GM12878 (cell line): ENCODE results near the gene GPBP1. TPM values are rescaled to one million over a fixed set of nuclear protein-coding genes. Genes with fewer than 3 reads are reported as not detected.
"Not testable (repeated sequence)": the region's sequence is repeated elsewhere in the genome, so short reads cannot be mapped to it uniquely, and the experiment has no call there.

Experiments used
- ATAC-seq: fragments of 200-7000 bp; cut with Tn5 transposase; 3 replicates; pipeline ENCODE4 v1.9.1; 2020; ENCODE audit warnings: mild to moderate bottlenecking, moderate library complexity
- BruUV-seq: library from RNA; stranded (reverse); fragments of 400-500 nt; replicated peaks from 2 replicates; lab custom pipeline; 2021; lab: Mats Ljungman, UMichigan
- CTCF ChIA-PET: fragments of 300-600 bp; sonication (Branson Sonifier 250); formaldehyde crosslinking; extraction: SDS; loops from one replicate; lab custom pipeline; 2021; ENCODE audit warnings: inconsistent platforms; lab: Yijun Ruan, JAX
- POLR2A ChIA-PET: fragments of 350-600 bp; formaldehyde crosslinking; extraction: SDS; loops from one replicate; lab custom pipeline; 2021; ENCODE audit warnings: inconsistent platforms; lab: Charles Lee
- RAD21 ChIA-PET: fragments of 300-600 bp; sonication (Branson Sonifier 250); formaldehyde crosslinking; loops from one replicate; lab custom pipeline; 2023; ENCODE audit warnings: antibody characterized with exemption; ENCODE audit not compliant: unreplicated experiment; lab: Charles Lee
- SMC1A ChIA-PET: fragments of 300-600 bp; sonication (Branson Sonifier 250); formaldehyde crosslinking; loops from one replicate; lab custom pipeline; 2023; ENCODE audit not compliant: unreplicated experiment, uncharacterized antibody; lab: Charles Lee
- DNase-seq: peaks from one replicate; pipeline ENCODE4 v3.0.0-alpha.2; 2011; ENCODE audit warnings: low read depth, low spot score
- FAIRE-seq: peaks from 3 replicates; lab custom pipeline; 2011; peaks lifted over from hg19 to GRCh38; lab: Jason Lieb, UNC
- H2AFZ ChIP-seq: 2 replicates; pipeline ENCODE4 v1.6.0; 2011; ENCODE audit warnings: low read depth, low read length, control low read depth; ENCODE audit not compliant: control insufficient read depth
- H3K27ac ChIP-seq: 2 replicates; pipeline ENCODE4 v1.5.1; 2011; ENCODE audit warnings: control low read depth; ENCODE audit not compliant: control insufficient read depth, insufficient read depth
- H3K27me3 ChIP-seq, 2 experiments: replicated peaks in 1 of 2; 2 replicates each; pipeline versions ENCODE4 v1.6.0 to v1.6.1; 2011; ENCODE audit warnings: low read length in 1 of 2; ENCODE audit not compliant: control insufficient read depth in 2 of 2, insufficient read depth in 2 of 2
- H3K36me3 ChIP-seq, 2 experiments: 2 replicates each; pipeline ENCODE4 v1.5.1; 2011; ENCODE audit warnings: low read length in 1 of 2; ENCODE audit not compliant: control insufficient read depth in 2 of 2, insufficient read depth in 2 of 2
- H3K4me1 ChIP-seq: 2 replicates; pipeline ENCODE4 v1.6.1; 2011; ENCODE audit warnings: mild to moderate bottlenecking, low read length, moderate library complexity, mixed read lengths; ENCODE audit not compliant: control insufficient read depth, insufficient read depth
- H3K4me2 ChIP-seq: 2 replicates; pipeline ENCODE4 v1.6.0; 2011; ENCODE audit warnings: control low read depth; ENCODE audit not compliant: control insufficient read depth, insufficient read depth
- H3K4me3 ChIP-seq: fragments of 200-600 bp; sonication (generic); 2 replicates; pipeline ENCODE4 v1.5.1; 2016
- H3K79me2 ChIP-seq: 2 replicates; pipeline ENCODE4 v1.6.0; 2011; ENCODE audit warnings: low read length; ENCODE audit not compliant: control insufficient read depth, insufficient read depth
- H3K9ac ChIP-seq: 2 replicates; pipeline ENCODE4 v1.8.0; 2011; ENCODE audit warnings: low read length, control low read depth, mixed read lengths; ENCODE audit not compliant: control insufficient read depth, insufficient read depth
- H3K9me3 ChIP-seq: replicated peaks from 3 replicates; pipeline ENCODE4 v1.5.1; 2011; ENCODE audit warnings: mild to moderate bottlenecking, low read length; ENCODE audit not compliant: control insufficient read depth, insufficient read depth
- H4K20me1 ChIP-seq: 2 replicates; pipeline ENCODE4 v1.6.0; 2011; ENCODE audit not compliant: control insufficient read depth, insufficient read depth
- FOXK2 ChIP-seq: fragments of 450-650 bp; IDR thresholded peaks from 2 replicates; pipeline ENCODE4 v1.6.1; 2017; ENCODE audit warnings: mild to moderate bottlenecking, moderate library complexity
- ZNF384 ChIP-seq: IDR thresholded peaks from 2 replicates; pipeline ENCODE4 v1.6.1; 2012; ENCODE audit warnings: low read depth, mild to moderate bottlenecking, low read length, improper control_type of control experiment, borderline replicate concordance
- WGBS: methylation state at CpG from one replicate; pipeline ENCODE4 v1.1.6; 2016; ENCODE audit warnings: low lambda C conversion rate; ENCODE audit not compliant: insufficient replicate concordance, insufficient coverage; ENCODE audit errors: missing lambda C conversion rate; 5-methylcytosine and 5-hydroxymethylcytosine counted together
- in situ Hi-C: fragments of 300-500 bp; cut with MboI; formaldehyde crosslinking; loops from 9 replicates; pipeline ENCODE4 v1.14.3; 2018; ENCODE audit warnings: mixed read lengths
- intact Hi-C: fragments of 100-400 bp; cut with micrococcal nuclease; formaldehyde crosslinking; loops from one replicate; pipeline ENCODE4 v1.14.2; 2022; ENCODE audit not compliant: unreplicated experiment
- polyA plus RNA-seq, 11 experiments: library from polyadenylated mRNA; depleted of rRNA in 4 of 11; unstranded in 6 of 11; stranded (reverse) in 5 of 11; fragments of >200 nt; fragmentation: Nextera tagmentation in 4 of 11; fragmentation: Illumina TruSeq in 1 of 11; extraction: Ambion mirVana in 4 of 11; extraction: Trizol in 1 of 11; gene quantifications; 1 replicate in 1 of 11; 2 replicates in 10 of 11; pipeline versions ENCODE4 v1.2.1 to v1.2.3, GENCODE V29; 2011 to 2016; ENCODE audit warnings: inconsistent platforms in 2 of 11, missing spikeins in 2 of 11, low read depth in 1 of 11
- total RNA-seq, 4 experiments: library from RNA; depleted of rRNA in 3 of 4; stranded (reverse); fragments of >200 nt in 3 of 4; fragmentation: Illumina TruSeq in 1 of 4; extraction: Trizol in 1 of 4; gene quantifications; 2 replicates each; pipeline versions ENCODE4 v1.2.1 to v1.2.3, GENCODE V29; 2013 to 2021

The GPBP1 gene
- total and polyA plus RNA-seq, 10 of the 15 experiments (the other 5 are each of a cell fraction or from before 2014, with no cell fraction given), result 27.0 to 96.2 (median 55.4) TPM

GRCh38 chr5:57186194-57186593 lies 12.3 kb downstream of the GPBP1 start:
- WGBS, result 77% methylated on average over 4 of the region's 4 CpGs
- peak; percentile 28; the same call in 1 of the 2 replicates for TF ChIP-seq ZNF384
- no peak for TF ChIP-seq FOXK2
- ChIA-PET CTCF (interaction anchor here (1.8 kb wide), 1 partner anchor 10 kb away, joined by 5 read pairs; no protein-coding TSS in a partner anchor), SMC1A (interaction anchor here (1.1 kb wide), 1 partner anchor 50 kb away, joined by 6 read pairs; no protein-coding TSS in a partner anchor), RAD21 (no interaction called here), POLR2A (no interaction called here)
- Histone ChIP-seq H3K79me2 (peaks cover 98% of the 10 kb centered on the region), H3K9me3 (no peaks in the 10 kb centered on the region; the same call in none of the 3 replicates), H3K4me2 (peak overlapping the region; percentile 38; the same call in 1 of the 2 replicates), H3K27ac (no peak overlapping the region), H3K36me3 (peaks cover 3 to 8% of the 10 kb centered on the region in 2 experiments; a peak in 3 of 4 replicates), H3K27me3 (no peaks in the 10 kb centered on the region), H2AFZ (no peak overlapping the region), H3K4me3 (no peak overlapping the region), H4K20me1 (peaks cover 8% of the 10 kb centered on the region), H3K4me1 (peaks cover 31% of the 10 kb centered on the region), H3K9ac (no peak overlapping the region)
- in situ Hi-C loops (loop anchor here (25.0 kb wide), 1 partner anchor 1874 kb away; the partner anchor contains the start of genes DHX29 and MTREX), intact Hi-C loops (no loop called here)
- ATAC-seq (peak; percentile 5), FAIRE-seq (no peak), DNase-seq (no peak)
- no TSS peak for BruUV-seq

GRCh38 chr5:57187977-57188376 lies 14.1 kb downstream of the GPBP1 start:
- H2AFZ ChIP-seq, FAIRE-seq, DNase-seq, H3K27me3 ChIP-seq, H3K9me3 ChIP-seq, intact Hi-C loops, H3K27ac ChIP-seq, BruUV-seq, H3K36me3 ChIP-seq, H4K20me1 ChIP-seq, H3K9ac ChIP-seq, H3K4me3 ChIP-seq: not testable (repeated sequence)
- ChIA-PET RAD21 (interaction anchor here (1.0 to 3.7 kb wide), 6 partner anchors 9 to 237 kb away, joined by 3 to 15 read pairs (median 4); partner anchors contain the start of gene GPBP1), CTCF (interaction anchor here (0.6 to 4.5 kb wide), 7 partner anchors 8 to 269 kb away, joined by 3 to 16 read pairs (median 3); no protein-coding TSS in a partner anchor), POLR2A (interaction anchor here (1.2 to 2.1 kb wide), 3 partner anchors 8 to 14 kb away, joined by 4 to 11 read pairs (median 9); partner anchors contain the start of gene GPBP1), SMC1A (interaction anchor here (0.6 to 4.5 kb wide), 5 partner anchors 10 to 86 kb away, joined by 3 to 48 read pairs (median 5); no protein-coding TSS in a partner anchor)
- Histone ChIP-seq H3K4me1 (peaks cover 31% of the 10 kb centered on the region), H3K79me2 (peaks cover 92% of the 10 kb centered on the region), H3K4me2 (peak overlapping the region; percentile 57)
- WGBS, result 3% methylated on average over 4 of the region's 4 CpGs
- ATAC-seq, result peak; percentile 55
- TF ChIP-seq ZNF384, result 0 out of 2 replicates have a peak, but pooled peaks have one; percentile 27
- in situ Hi-C loops, result loop anchor here (25.0 kb wide), 1 partner anchor 1876 kb away; the partner anchor contains the start of genes DHX29 and MTREX
